ENCODE data around the gene TLDC2. TPM values are rescaled to one million over a fixed set of nuclear protein-coding genes. Genes with fewer than 3 reads are reported as not detected.
"Not testable (repeated sequence)": the region's sequence is repeated elsewhere in the genome, so short reads cannot be mapped to it uniquely, and the experiment has no call there.

The TLDC2 gene
- total and polyA plus RNA-seq, 2 of the 8 experiments (the other 6 are each of a cell fraction or from before 2014, with no cell fraction given): 0.29 to 0.34 TPM

- TF ChIP-seq HDAC2 (IDR thresholded peaks at IDR 0.05; ENCODE audit: borderline replicate concordance in 1 of 2, low read depth in 2 of 2, low read length in 2 of 2) (no peak), YY1 (IDR thresholded peaks at IDR 0.05; ENCODE audit: low read depth, low read length) (no peak), HDAC6 (IDR thresholded peaks at IDR 0.05; ENCODE audit: low read depth, low read length) (no peak), KDM5A (IDR thresholded peaks at IDR 0.05; ENCODE audit: low read length) (no peak), GABPA (IDR thresholded peaks at IDR 0.05; ENCODE audit: borderline replicate concordance, insufficient read depth, low read length) (no peak)
Measured at GRCh38 chr20:36932476-36933426, 56.8 kb downstream of the TLDC2 start (continued).

GRCh38 chr20:36933571-36933970, 57.6 kb downstream of the TLDC2 start:
- H3K79me1 ChIP-seq (ENCODE audit: low read depth, low read length); H3K4me1 ChIP-seq (replicated peaks in 1 of 4; ENCODE audit: control insufficient read depth in 3 of 4, insufficient read depth in 4 of 4, low read length in 3 of 4); H3K4ac ChIP-seq (replicated peaks; ENCODE audit: insufficient read length, low read depth, low read length); H3K27ac ChIP-seq (ENCODE audit: low read depth, low read length); H4K20me1 ChIP-seq (replicated peaks in 1 of 2; ENCODE audit: control insufficient read depth in 1 of 2, insufficient read depth in 2 of 2, low read length in 2 of 2); H4K5ac ChIP-seq (ENCODE audit: insufficient read length, low read depth, low read length); H2BK12ac ChIP-seq (ENCODE audit: low read depth, low read length); H3K23ac ChIP-seq (ENCODE audit: insufficient read length); H2BK15ac ChIP-seq (ENCODE audit: low read length); FAIRE-seq; H2BK120ac ChIP-seq (replicated peaks; ENCODE audit: low read depth, low read length); POLR2A ChIA-PET (ENCODE audit: partially characterized antibody); H3K56ac ChIP-seq (replicated peaks; ENCODE audit: insufficient read length, low read depth, low read length); H3K9me3 ChIP-seq (ENCODE audit: insufficient read depth in 2 of 2, low read depth in 1 of 2, low read length in 1 of 2); H3K4me3 ChIP-seq (ENCODE audit: extremely low read depth in 1 of 4, insufficient read depth in 2 of 4, low read depth in 3 of 4, low read length in 4 of 4); H3K9ac ChIP-seq (replicated peaks in 1 of 4; ENCODE audit: extremely low read depth in 1 of 4, low read depth in 3 of 4, low read length in 3 of 4); H3K79me2 ChIP-seq (ENCODE audit: control insufficient read depth in 1 of 2, insufficient read depth in 2 of 2, low read length in 2 of 2); H3K27me3 ChIP-seq (replicated peaks in 1 of 4; ENCODE audit: control insufficient read depth in 3 of 4, extremely low read depth in 1 of 4, insufficient read depth in 3 of 4, low read length in 3 of 4); H3K23me2 ChIP-seq (ENCODE audit: low read depth, low read length); H2AK5ac ChIP-seq (ENCODE audit: low read depth, low read length); H4K91ac ChIP-seq (replicated peaks; ENCODE audit: insufficient read length, low read length); H4K8ac ChIP-seq (ENCODE audit: extremely low read depth, insufficient read depth, low read length); H2BK5ac ChIP-seq (ENCODE audit: low read depth, low read length); H3K18ac ChIP-seq (ENCODE audit: extremely low read depth, low read length); H3K4me2 ChIP-seq (ENCODE audit: insufficient read depth in 1 of 2, low read depth in 2 of 2, low read length in 2 of 2); H3K14ac ChIP-seq (ENCODE audit: insufficient read length); H2AFZ ChIP-seq (ENCODE audit: low read length); DNase-seq (ENCODE audit: low read depth in 1 of 2, low spot score in 2 of 2); H2BK20ac ChIP-seq (ENCODE audit: low read length): not testable (repeated sequence)
- H3K36me3 ChIP-seq (ENCODE audit: control insufficient read depth in 2 of 4, insufficient read depth in 4 of 4, low read length in 3 of 4): peaks cover 4 to 46% (median 8%) of the 10 kb centered on the region in 4 experiments; a peak in 6 of 8 replicates
- 97% methylated on average over 16 of the region's 16 CpGs; no CpG with 5 or more reads in 1 of the 2 experiments for WGBS, 2 experiments (ENCODE audit: extremely low coverage in 1 of 2, insufficient coverage in 1 of 2, insufficient read length in 1 of 2, insufficient replicate concordance in 2 of 2, low coverage in 1 of 2, low lambda C conversion rate in 2 of 2, missing lambda C conversion rate in 1 of 2)
- CTCF ChIA-PET (ENCODE audit: partially characterized antibody): interaction anchor here (1.1 to 2.8 kb wide), 3 partner anchors 10 to 15 kb away, joined by 3 to 15 read pairs (median 3); no protein-coding TSS in a partner anchor

Measured in H1 (cell line).